Lower leg skin (tissue), 3 donors: ENCODE measurements around the gene CSNK2A3.

Source experiments
- POLR2A ChIP-seq, 2 donors: fragments of 450-650 bp; IDR thresholded peaks; one replicate each; pipeline ENCODE4 v1.6.1; 2016 to 2017; ENCODE audit warnings: antibody characterized with exemption in 2 of 2, mild to moderate bottlenecking in 1 of 2, moderate library complexity in 1 of 2
- TF ChIP-seq, protein P1 (sequence below), 3 donors: fragments of 450-650 bp; IDR thresholded peaks; one replicate each; pipeline ENCODE4 v1.5.1; 2016; ENCODE audit warnings: antibody characterized with exemption in 3 of 3, mild to moderate bottlenecking in 3 of 3, moderate library complexity in 2 of 3

DNA sequence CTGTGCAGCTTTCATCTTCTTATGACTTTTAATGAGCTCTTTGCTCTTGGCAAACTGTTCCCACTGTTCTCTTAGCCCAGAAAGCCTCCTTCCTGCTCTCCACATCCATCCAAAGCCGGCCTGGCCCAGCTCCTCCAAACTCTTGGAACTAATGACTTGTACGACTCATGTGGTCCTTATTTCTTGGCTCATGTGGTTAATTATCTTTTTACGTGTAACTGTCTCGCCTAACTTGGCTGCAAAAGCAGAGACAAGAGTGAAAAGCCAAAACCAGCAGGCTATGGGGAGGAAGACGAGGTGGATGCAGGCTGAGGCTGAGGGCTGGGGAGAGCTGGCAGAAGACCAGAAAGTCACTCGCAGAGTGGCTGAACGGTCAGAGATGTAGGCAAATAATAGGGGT is 5.5 kb downstream of the CSNK2A3 start:
- TF ChIP-seq, protein P1, sequence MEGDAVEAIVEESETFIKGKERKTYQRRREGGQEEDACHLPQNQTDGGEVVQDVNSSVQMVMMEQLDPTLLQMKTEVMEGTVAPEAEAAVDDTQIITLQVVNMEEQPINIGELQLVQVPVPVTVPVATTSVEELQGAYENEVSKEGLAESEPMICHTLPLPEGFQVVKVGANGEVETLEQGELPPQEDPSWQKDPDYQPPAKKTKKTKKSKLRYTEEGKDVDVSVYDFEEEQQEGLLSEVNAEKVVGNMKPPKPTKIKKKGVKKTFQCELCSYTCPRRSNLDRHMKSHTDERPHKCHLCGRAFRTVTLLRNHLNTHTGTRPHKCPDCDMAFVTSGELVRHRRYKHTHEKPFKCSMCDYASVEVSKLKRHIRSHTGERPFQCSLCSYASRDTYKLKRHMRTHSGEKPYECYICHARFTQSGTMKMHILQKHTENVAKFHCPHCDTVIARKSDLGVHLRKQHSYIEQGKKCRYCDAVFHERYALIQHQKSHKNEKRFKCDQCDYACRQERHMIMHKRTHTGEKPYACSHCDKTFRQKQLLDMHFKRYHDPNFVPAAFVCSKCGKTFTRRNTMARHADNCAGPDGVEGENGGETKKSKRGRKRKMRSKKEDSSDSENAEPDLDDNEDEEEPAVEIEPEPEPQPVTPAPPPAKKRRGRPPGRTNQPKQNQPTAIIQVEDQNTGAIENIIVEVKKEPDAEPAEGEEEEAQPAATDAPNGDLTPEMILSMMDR (IDR thresholded peaks at IDR 0.05) = no peak
- no peak for TF ChIP-seq POLR2A (IDR thresholded peaks at IDR 0.05)
